Measurements from ENCODE around the gene FRYL. TPM values are rescaled to one million over a fixed set of nuclear protein-coding genes. Genes with fewer than 3 reads are reported as not detected.
"Not testable (repeated sequence)": the region's sequence is repeated elsewhere in the genome, so short reads cannot be mapped to it uniquely, and the experiment has no call there.

FRYL gene
- total RNA-seq, 1 donor from 2014 or later = 93.3 TPM

GRCh38 chr4:48738856-48739255, 41.2 kb downstream of the FRYL start:
- TF ChIP-seq CTCF (IDR thresholded peaks at IDR 0.05; ENCODE audit: unreplicated experiment) = no peak
- Mint-ChIP-seq H3K27me3 (ENCODE audit: unreplicated experiment) (peaks cover 6% of the 10 kb centered on the region), H3K9me3 (ENCODE audit: unreplicated experiment) (no peaks in the 10 kb centered on the region), H3K4me1 (ENCODE audit: unreplicated experiment) (peaks cover 21% of the 10 kb centered on the region), H3K36me3 (ENCODE audit: low read depth, unreplicated experiment) (peaks cover 5% of the 10 kb centered on the region), H3K4me3 (ENCODE audit: unreplicated experiment) (no peak overlapping the region), H3K27ac (ENCODE audit: unreplicated experiment) (no peak overlapping the region)
- DNase-seq (ENCODE audit: low spot score) = no peak

GRCh38 chr4:48728906-48729496, 51.1 kb downstream of the FRYL start:
- H3K27me3 Mint-ChIP-seq (ENCODE audit: unreplicated experiment); H3K27ac Mint-ChIP-seq (ENCODE audit: unreplicated experiment); DNase-seq (ENCODE audit: low spot score); H3K9me3 Mint-ChIP-seq (ENCODE audit: unreplicated experiment); H3K4me3 Mint-ChIP-seq (ENCODE audit: unreplicated experiment): not testable (repeated sequence)
- peaks cover 20% of the 10 kb centered on the region for H3K36me3 Mint-ChIP-seq (ENCODE audit: low read depth, unreplicated experiment)
- H3K4me1 Mint-ChIP-seq (ENCODE audit: unreplicated experiment) = peaks cover 62% of the 10 kb centered on the region

GRCh38 chr4:48727666-48728459, 52.2 kb downstream of the FRYL start:
- Mint-ChIP-seq H3K9me3 (ENCODE audit: unreplicated experiment) (no peaks in the 10 kb centered on the region), H3K36me3 (ENCODE audit: low read depth, unreplicated experiment) (peaks cover 20% of the 10 kb centered on the region), H3K27ac (ENCODE audit: unreplicated experiment) (no peak overlapping the region), H3K4me3 (ENCODE audit: unreplicated experiment) (no peak overlapping the region), H3K27me3 (ENCODE audit: unreplicated experiment) (peaks cover 6% of the 10 kb centered on the region), H3K4me1 (ENCODE audit: unreplicated experiment) (peaks cover 68% of the 10 kb centered on the region)
- TF ChIP-seq CTCF (IDR thresholded peaks at IDR 0.05; ENCODE audit: unreplicated experiment) = no peak
- no peak for DNase-seq (ENCODE audit: low spot score)

GRCh38 chr4:48725414-48725813, 54.7 kb downstream of the FRYL start:
- Mint-ChIP-seq H3K4me3 (ENCODE audit: unreplicated experiment) (no peak overlapping the region), H3K36me3 (ENCODE audit: low read depth, unreplicated experiment) (peaks cover 20% of the 10 kb centered on the region), H3K27me3 (ENCODE audit: unreplicated experiment) (peaks cover 1% of the 10 kb centered on the region), H3K4me1 (ENCODE audit: unreplicated experiment) (peaks cover 59% of the 10 kb centered on the region), H3K27ac (ENCODE audit: unreplicated experiment) (no peak overlapping the region), H3K9me3 (ENCODE audit: unreplicated experiment) (no peaks in the 10 kb centered on the region)
- DNase-seq (ENCODE audit: low spot score) = no peak
- no peak for TF ChIP-seq CTCF (IDR thresholded peaks at IDR 0.05; ENCODE audit: unreplicated experiment)

- Mint-ChIP-seq H3K27ac (ENCODE audit: unreplicated experiment) (peak overlapping the region; percentile 97), H3K36me3 (ENCODE audit: low read depth, unreplicated experiment) (peaks cover 11% of the 10 kb centered on the region), H3K9me3 (ENCODE audit: unreplicated experiment) (no peaks in the 10 kb centered on the region), H3K4me1 (ENCODE audit: unreplicated experiment) (peaks cover 40% of the 10 kb centered on the region), H3K27me3 (ENCODE audit: unreplicated experiment) (peaks cover 4% of the 10 kb centered on the region), H3K4me3 (ENCODE audit: unreplicated experiment) (no peak overlapping the region)
- DNase-seq (ENCODE audit: low spot score) = no peak
- TF ChIP-seq CTCF (IDR thresholded peaks at IDR 0.05; ENCODE audit: unreplicated experiment) = no peak
These were observed 57.3 kb downstream of the FRYL start for GRCh38 chr4:48722509-48723446.

All from endothelial cell (in vitro differentiated cells).